NCI-H226 (cell line): ENCODE results near the gene ZNF215.
"Not testable (repeated sequence)": the region's sequence is repeated elsewhere in the genome, so short reads cannot be mapped to it uniquely, and the experiment has no call there.

Experiments used
- DNase-seq: peaks from one replicate; pipeline ENCODE4 v3.0.0-alpha.2; 2015

ZNF215 gene

DNA sequence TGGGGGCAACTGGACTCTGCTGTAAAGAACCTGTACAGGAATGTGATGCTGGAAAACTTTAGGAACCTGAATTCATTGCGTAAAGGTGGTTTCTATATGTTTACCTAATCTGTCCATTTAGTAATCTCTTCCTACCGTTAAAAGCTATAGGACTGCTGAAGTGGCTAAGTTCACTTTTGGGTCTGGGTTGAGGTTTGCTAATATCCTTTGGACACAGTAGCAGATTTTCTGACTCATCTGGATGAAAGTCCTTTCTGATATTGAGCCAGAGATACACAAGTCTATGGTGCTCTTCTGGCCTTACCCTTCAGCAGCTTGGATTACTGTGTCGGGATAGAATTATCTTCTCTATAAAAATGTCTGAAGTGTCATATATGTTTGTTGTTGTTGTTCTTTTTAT lies 16.9 kb downstream of the ZNF215 start:
- DNase-seq = no peak

DNA sequence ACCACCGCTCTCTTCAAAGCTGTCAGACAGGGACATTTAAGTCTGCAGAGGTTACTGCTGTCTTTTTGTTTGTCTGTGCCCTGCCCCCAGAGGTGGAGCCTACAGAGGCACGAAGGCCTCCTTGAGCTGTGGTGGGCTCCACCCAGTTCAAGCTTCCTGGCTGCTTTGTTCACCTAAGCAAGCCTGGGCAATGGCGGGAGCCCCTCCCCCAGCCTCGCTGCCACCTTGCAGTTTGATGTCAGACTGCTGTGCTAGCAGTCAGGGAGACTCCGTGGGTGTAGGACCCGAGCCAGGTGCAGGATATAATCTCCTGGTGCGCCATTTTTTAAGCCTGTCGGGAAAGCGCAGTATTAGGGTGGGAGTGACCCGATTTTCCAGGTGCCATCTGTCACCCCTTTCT lies 28.0 kb downstream of the ZNF215 start:
- not testable (repeated sequence) for DNase-seq

DNA sequence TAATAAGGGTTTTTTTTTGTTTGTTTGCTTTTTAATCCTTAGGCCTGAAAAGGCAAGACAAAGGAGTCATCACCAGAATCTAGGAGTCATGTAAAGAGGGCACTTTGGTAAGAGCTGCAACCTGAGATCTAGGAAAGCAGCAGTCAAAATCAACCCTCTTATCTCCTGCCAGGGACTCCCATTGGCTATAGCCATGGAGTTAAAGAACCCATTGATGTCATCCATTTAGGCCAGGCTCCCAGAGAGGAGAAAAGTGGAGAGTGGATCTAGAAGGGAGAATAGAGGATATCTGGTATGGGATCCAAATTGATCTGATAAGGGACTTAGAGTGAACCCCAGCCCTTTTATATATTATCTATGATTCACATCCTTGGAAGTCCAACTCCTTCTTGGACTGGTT lies 35.9 kb downstream of the ZNF215 start:
- DNase-seq = no peak

DNA sequence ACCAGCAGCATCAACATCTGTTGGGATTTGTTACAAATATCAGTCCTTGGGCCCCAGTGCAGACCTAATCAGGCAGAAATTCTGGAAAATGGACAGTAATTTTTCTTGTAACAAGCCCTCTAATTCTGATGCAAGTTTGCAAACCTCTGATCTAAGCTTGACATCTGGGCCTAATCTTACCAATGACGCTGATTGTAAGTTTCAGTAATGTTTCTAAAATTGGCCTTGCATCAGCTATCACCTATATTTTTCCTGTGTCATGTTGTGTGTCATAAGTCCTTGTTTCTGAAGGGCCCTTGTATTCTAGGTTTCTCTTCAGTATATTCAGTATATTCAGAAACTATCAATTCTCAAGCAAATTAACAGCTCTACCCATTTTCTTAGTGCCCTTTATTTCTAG lies 36.4 kb downstream of the ZNF215 start:
- DNase-seq = no peak

DNA sequence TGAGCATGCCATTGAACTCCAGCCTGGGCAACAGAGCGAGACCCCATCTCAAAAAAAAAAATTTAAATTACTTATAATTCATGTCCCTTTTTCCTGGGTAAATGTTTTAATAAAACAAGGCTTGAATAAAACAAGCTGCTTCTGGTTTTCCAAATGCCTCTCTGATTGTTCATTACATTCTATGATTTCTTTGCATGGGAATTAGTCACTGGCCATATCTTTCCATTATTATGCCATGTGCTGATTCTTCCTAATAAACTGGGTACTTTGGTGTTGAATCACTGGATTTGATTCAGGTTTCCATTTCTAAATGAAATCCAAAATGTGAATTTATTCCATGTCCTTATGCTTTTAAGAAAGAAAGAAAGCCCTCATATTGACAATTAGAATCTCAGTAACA lies 42.6 kb downstream of the ZNF215 start:
- DNase-seq = no peak

DNA sequence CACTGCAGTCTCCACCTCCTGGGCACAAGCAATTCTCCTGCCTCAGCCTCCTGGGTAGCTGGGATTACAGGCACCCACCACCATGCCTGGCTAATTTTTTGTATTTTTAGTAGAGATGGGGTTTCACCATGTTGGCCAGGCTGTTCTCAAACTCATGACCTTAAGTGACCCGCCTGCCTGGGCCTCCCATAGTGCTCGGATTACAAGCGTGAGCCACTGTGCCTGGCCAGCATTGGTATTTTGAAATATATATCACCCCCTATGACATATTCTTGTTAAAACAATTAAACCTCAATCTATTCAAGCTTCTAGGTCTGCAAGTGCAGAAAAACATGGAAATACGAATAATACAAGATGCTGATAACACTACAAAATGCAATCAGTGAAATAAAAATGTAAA lies 43.6 kb downstream of the ZNF215 start:
- DNase-seq = not testable (repeated sequence)

DNA sequence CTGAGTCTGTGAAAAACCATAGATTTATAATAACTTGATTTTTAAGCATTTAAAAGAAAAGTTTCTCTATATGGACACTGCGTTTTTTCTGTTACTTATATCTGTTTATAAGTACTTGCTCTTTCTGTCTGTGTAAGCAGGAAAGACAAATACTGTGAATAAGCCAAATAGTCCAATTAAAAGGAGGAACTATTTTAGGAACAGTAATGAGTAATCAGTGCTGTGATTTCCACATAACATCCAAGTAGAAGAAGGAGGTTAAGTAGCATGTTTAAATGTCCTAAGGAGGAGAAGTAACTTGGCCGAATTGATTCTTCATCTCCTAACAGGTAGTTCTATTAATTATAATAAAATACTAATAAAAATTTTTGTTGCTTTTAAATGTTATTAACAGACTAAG lies 53.1 kb downstream of the ZNF215 start:
- DNase-seq = no peak

DNA sequence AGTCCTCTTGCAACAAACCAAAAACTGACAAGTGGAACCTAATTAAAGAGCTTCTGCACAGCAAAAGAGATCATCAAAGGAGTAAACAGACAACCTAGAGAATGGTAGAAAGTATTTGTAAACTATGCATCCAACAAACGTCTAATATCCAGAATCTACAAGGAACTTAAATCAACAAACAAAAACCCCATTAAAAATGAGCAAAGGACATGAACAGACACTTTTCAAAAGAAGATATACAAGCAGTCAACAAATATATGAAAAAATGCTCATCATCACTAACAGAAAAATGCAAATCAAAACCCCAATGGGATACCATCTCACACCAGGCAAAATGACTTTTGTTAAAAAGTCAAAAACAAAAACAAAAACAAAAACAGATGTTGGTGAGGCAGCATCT lies 60.3 kb downstream of the ZNF215 start:
- DNase-seq = no peak

DNA sequence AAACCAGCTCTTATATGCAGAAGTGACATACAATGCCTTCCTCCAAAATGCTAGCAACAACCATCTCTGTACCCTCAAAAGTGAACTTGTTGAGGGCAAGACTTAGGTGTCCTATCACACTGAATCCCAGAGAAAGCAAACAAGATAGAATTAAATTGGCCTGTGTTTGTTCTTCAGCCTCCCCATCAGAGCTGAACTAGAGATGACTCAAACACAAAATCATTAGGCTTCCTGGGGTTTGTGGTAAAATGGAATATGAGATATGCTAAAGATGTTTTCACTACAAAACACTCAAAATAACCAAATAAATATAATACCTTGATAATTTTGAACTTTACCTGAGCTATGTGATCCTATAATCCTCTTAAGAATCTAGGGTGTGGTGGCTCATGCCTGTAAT lies 62.3 kb downstream of the ZNF215 start:
- no peak for DNase-seq

DNA sequence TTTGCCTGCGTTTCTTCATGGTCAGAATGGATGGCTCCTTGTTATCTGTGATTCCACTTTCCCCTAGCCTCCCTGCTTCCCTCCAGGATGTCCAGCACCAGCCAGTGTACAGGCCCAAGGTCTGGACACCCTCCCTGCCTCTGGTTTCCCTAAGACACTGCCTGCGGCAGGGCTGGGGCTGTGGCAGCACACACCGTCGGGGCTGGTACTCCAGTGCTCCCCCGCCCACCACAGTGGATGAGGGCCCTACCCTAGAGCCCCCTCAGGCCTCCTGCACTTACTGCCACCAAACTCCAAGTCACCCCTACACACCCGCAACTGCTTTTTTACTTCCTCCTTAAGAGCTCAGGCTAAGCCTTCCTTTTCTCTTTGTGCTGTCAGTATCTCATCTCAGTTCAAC lies 65.0 kb downstream of the ZNF215 start:
- DNase-seq = no peak

DNA sequence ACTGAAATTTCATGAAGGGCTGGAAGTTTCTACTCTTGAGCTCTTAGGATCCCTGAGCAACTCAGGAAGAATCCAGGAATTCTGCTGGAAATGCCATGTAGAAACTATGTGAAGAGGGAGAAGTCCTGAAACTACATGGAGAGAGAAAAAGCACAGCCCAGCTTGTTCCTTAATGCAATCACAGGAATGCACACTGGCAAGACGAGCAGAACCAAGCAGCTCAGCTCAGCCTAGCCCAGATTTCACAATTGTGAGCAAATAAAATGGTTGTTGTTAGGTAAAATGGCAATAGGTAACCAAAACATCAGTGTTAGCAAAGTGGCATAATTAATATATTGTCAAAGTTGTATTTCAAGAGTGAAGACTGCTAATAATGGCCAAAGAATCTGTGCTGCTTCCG lies 65.8 kb downstream of the ZNF215 start:
- DNase-seq = no peak

DNA sequence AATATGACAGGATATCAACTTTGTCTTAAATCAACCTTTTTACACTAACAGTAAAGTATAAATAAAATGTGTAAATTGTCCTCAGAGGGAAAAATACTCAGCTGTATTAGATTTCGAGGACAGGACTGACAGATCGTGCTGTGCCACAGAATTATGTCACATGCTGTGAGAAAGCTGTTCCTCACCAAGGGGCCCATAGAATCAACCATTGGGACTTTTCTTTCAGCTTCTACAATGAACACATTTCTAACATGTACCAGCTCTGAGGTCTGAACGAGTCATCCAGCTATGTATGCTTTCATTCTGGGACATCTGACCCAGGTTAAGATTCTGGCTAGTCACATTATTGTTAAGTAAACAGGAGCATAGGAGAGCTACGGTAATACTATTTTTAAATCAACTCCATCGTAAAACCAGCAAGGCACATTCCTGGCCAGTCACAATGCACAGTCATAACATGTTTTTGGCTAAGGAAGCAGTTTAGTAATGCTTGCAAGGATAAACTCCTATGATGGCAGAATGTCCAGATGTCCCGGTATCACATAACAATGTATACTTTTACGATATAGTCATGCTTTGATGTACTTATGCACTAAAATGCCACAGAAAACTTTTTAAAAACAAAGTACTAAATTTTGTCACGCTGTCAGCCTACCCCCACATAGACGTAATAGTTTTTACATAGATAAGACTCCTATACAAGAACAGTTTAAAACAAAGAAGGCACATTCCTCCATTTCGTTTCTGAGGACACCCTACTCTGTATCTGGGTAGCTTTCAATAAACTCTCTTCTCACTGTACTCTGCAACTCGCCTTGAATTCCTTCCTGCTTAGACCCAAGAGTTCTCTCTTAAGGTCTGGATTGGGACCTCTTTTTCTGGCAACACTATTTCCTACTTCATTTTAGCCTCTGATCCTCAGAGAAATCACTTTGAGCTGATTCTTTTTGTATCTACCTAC lies 66.5 kb downstream of the ZNF215 start:
- DNase-seq = no peak

DNA sequence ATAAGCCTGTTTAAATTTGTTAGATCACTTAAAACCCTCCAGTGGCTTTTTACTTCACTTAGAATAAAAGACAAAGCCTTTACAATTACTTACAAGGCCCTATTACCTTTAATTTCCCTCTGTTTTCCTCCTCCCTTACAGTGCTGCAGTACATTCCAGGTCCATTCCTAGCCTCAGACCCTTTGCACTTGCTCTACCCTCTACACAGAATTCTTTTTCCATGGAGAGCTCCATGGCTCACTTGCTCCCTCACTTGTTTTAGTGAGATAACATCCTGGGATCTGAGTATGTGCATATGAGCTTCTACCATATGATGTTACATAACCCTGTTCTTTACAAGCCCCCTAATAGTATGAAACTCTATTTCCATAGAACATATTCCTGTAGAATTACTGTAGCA lies 69.5 kb downstream of the ZNF215 start:
- DNase-seq = no peak

DNA sequence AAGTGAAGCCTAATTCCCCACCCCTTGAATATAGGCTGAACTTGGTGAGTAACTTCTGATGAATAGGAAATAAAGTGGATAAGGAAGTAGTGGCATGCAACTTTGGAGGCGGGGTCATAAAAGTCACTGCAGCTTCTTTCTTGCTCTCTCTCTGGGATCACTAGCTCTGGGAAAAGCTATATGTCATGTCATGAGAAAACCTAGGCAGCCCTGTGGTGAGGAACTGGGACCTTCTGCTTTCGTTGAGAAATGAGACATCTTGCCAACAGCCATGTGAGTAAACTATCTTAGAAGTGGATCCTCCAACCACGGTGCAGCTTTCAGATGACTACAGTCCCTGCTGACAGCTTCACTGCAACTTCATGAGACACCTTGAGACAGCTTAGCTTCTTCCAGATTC lies 78.3 kb downstream of the ZNF215 start:
- no peak for DNase-seq
